NCI-H2227 treated with DMSO at 0.1 percent for 48 hours (cell line): ENCODE measurements around the gene CCT6B.
"Not testable (repeated sequence)": the region's sequence is repeated elsewhere in the genome, so short reads cannot be mapped to it uniquely, and the experiment has no call there.

Source experiments
- DNase-seq: peaks from one replicate; lab custom pipeline; 2025; lab: John Stamatoyannopoulos, UW

CCT6B gene

DNA sequence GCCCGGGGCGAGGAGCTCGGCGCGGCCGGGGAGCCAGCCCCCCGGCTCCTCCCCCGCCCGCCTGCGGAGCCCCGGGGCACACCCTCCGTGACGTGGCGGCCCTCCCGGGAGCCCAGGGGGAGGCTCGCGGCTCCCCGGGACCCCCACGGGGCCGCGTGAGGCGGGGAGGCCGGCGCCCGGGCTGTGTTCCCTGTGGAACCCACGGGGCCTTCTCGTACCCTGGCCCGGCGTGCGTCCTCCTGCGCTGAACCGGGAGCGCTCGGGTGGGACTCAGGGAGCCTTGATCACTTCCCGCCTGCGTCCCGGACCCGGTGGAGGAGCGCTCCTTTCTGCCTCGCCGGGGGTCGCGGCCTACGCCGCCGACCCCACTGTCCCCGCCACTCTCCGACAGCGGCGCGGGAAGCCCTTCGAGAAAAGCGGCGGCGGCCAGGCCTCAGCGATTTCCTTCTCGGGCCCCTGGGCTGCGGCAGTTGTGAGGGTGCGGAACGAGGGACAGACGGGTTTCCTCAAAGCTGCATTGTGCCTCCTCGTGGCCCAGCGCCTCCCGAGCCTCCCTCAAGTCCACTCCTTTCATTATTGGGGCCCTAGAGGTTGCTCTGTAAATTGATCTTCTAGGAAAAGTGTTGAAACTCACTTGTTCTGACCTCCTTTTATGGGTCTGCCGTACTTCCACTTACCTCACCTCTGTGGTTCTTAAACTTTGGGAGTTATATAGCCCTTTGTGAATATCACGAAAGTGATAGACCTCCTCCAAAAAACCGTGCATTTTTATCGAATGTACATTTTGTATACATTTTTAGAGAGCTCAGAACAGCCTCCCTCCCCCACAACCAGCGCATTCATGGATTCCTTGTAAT is 19.6 kb upstream of the CCT6B start:
- peak; percentile 39 for DNase-seq

DNA sequence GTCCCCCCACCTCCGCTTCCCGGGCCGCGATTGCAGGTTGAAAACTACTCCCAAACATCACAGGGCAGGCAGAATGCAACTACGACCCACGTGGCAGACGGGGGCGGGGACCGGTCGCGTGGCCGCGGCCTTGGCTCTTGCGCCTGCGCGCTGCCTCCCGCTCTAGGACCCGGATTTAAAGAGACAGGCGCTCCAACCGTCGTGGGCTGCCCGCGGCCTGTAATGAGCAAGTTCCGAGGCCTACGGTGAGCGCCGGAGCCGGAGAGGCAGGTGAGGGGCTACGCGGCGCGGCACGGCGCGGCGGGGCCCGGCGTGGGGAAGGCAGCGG is 19.1 kb upstream of the CCT6B start, which contains the start of gene LIG3:
Gene LIG3, plus strand, starts transcription at position 160 of the 328 bp plus-strand sequence. CDS start 2,494 bp downstream, outside the sequence.
- DNase-seq, result peak; percentile 86

DNA sequence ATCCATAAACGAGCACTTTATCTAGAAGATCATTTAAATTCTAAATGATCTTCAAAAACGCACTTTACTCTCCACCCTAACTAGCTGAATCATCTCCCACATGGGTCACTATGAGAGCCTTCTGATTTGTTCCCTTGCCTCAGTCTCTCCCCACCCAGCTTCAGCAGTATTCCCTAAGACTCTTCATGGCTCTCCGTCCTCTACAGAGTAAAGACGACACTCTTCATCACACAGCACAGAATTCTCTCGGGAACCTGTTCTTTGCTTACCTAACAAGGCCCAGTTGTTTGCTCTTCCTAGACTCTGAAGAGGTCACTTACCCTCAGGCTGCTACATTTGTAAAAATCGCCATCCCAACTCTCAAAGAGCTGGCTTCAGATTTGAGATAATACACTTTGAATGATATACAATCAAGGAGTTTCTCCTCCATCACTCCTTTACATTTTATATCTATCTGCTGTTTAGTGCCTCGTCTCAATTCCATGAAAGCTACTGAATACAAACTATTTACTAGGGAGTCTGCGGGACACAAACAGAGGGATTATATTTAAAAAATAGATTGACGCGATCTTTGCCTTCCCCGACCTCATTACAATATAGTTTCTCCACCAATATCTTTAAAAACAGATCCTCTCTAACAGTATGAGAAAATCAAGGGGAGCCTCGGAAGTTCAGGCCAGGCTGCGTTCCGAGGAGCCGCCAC is 18.5 kb upstream of the CCT6B start:
- DNase-seq, result no peak

DNA sequence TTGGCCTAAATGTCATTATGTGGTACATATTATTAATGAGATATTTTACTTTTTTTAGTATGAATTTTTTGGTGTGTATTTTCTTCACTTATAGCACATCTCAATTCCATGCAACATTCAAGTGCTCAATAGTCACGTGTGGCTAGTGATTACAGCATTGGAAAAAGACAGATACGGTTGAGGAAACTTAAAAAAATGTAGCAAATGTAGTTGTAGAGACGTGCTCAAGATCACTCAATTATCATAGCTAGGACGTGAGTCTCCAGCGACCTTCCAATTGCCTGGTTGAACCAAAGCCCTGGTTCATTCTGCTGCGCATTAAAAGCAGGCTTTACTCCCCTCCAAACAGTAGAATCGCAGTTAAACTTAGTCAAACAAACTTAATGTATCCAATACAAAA is 17.9 kb upstream of the CCT6B start:
- DNase-seq, result no peak

DNA sequence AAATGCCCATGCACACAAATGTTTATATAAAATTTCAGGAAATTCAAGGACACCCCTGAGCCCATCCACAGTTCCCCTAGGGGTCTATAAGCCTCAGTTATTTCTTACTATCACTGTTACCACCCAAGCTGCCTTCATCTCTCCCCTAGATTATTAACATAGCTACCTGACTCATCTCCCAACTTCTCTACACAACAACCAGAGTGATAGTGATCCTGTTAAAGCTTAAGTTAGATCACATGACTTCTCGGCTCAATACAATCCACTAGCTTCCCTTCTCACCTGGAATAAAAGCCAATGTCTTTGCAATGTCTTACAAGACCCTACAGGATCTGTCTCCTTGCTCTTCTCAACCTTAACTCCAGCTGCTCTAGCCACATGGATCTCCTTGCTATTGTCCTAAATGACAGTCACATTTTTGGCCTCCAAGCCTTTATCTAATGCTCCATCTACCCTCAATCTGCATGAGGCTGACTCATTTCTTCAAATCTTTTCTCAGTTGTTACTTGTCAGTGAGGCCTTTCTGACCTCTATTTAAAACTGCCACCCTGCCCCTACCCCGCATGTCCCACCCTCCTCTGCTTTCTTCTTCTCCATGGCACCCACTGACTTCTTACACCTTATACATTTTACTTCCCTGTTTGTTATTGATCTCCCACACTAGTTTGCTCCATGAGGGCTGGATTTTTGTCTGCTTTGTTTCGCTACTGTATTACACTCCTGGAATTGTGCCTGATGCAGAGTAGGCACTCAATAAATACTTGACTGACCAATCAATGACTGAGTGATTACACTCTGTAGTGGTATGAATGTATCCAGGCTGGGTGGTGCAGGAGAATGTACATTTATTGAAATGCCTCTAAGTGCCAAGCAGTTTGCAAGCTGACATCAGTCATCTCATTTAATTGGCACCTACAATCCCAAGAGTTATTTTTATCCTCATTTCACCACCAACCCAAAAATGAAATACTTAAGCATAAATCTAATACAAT is 13.8 kb upstream of the CCT6B start:
- DNase-seq, result no peak

DNA sequence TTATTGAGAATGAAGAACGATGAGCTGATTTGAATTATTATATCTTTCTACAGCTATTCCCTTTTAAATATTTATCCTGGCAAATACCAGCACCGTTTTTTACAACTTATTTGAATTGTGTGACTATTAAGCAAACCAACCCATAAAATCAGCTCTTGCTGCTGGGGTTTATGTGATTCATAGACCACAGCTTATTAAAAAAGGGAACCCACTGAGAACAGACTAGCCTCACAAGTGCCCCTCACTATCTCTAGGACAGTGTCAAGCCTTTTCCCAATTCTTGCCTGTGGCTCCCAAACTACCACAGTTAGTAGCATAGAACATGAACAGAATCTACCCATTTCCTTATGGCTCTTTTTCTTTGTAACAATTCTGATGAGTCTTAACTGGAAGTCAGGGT is 12.9 kb upstream of the CCT6B start:
- DNase-seq, result no peak

DNA sequence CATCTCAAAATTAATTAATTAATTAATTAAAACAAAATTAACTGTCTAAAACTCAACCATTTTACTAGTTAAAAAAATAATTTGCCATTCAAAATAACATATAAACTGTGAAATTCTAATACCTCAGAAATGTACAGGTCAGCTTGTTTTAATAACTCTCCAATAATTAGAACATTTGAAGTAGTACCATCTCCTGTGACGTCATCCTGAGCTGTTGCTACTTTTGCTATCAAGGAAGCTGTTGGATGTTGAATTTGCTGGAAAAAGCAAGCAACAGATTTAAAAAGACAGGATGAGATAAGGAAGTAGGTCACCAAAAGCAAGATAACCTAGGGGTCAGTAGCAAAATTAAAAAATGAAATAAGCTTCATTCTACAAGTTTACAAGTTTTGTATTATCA is 2.8 kb downstream of the CCT6B start:
- DNase-seq, result no peak

DNA sequence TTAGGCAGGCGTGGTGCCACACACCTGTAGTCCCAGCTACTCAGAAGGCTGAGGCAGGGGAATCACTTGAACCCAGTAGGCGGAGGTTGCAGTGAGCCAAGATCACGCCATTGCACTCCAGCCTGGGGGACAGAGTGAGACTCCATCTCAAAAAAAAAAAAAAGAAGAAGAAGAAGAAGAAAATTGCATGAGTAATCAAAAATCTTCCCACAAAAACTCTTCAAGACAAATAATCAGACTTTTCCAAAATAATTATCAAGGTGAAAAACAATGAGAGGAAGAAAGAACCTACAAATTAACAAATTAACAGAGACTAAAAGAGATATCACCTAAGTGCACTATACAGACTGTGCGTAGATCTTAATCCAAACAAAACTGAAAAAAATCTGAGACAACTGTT is 10.5 kb downstream of the CCT6B start:
- DNase-seq, result not testable (repeated sequence)

DNA sequence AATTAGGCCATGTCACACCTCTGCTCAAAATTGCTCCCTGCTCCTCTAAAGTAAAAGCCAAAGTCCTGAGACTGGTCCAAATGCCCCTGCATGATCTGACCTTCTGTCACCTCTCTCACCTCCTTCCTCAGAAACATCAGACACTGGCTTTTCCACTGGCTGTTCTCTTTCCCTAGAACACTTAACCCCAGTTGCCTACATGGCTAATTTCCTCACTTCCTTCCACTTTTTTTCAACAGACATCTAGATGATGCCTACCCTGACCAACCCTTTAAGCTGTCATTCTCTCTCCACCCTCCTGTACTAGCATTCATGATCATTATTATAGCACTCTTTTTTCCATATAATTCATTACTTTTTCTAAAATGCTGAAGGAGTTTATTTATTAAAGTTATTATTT is 31.0 kb downstream of the CCT6B start:
- no peak for DNase-seq

DNA sequence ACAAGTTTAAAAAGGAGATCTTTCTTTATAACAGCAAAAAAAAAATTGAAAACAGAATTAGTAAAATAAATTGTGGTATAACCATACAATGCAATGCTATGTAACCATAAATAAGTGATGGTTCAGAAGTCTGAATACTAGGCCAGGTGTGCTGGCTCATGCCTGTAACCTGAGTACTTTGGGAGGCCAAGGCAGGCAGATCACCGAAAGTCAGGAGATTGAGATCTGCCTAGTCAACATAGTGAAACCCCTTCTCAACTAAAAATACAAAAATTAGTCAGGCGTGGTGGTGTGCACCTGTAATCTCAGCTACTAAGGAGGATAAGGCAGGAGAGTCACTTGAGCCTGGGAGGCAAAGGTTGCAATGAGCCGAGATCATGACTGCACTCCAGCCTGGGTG is 34.6 kb downstream of the CCT6B start:
- no peak for DNase-seq

DNA sequence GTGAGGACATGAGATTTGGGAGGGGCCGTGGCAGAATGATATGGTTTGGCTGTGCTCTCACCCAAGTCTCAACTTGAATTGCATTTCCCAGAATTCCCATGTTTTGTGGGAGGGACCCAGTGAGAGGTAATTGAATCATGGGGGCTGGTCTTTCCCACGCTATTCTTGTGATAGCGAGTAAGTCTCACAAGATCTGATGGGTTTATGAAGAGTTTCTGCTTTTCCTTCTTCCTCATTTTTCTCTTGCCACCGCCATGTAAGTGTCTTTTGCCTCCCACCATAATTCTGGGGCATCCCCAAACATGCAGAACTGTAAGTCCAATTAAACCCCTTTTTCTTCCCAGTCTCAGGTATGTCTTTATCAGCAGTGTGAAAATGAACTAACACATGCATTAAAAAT is 40.6 kb downstream of the CCT6B start:
- DNase-seq, result no peak

DNA sequence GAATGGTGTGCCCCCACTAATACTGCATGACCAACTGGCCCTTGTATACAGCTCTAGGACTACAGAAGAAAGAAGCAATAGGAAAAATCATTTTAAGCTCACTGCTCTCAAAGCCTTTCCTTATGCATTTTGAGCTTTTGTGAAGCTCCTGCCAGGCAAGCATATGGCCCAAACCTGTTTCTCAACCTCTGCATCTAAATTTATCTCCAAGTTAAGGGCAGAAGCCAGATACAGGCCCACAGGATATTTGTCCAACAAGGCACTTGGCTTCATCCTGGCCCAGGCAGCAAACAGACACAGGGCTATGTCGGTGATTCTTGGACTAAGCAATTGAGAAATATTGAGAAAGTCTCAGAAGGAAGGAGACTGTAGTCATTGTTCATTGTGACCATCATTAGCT is 43.9 kb downstream of the CCT6B start:
- DNase-seq, result no peak

DNA sequence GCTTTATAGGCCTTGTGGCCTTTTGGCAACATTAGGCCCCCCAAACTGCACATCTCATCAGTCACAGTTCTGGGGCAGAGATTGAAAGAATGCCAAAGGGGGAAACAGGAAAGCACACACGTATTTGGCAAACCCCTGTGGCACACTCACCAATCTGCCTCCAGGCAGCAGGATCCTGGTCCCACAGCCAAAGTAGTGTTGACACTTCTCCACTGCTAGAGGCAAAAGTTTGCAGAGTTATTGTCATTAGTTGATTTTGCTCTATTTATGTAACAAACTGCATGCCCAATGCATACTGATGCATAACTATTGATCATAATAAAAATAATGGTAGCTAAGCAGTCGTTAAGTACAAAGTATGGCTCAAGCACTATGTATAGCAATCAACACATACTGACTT is 45.1 kb downstream of the CCT6B start:
- DNase-seq, result no peak

DNA sequence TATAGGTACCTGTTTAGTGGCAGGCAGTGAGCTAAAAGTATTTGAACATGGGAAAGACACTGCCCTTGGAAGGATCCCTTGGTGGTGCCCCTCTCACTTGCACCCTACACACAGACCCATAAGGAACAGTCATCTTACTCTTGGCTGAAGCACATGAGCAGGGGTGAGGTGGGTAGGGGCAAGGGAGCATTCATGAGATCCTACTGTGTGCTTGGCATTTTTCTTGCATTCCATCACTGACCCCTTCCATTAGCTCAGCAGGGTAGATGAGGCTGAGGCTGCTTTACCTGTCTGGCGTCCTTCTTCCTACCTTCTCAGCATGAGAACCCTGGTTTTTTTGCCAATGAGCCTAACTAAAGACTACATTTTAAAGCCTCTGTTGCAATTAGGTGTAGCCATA is 48.3 kb downstream of the CCT6B start:
- DNase-seq, result no peak

DNA sequence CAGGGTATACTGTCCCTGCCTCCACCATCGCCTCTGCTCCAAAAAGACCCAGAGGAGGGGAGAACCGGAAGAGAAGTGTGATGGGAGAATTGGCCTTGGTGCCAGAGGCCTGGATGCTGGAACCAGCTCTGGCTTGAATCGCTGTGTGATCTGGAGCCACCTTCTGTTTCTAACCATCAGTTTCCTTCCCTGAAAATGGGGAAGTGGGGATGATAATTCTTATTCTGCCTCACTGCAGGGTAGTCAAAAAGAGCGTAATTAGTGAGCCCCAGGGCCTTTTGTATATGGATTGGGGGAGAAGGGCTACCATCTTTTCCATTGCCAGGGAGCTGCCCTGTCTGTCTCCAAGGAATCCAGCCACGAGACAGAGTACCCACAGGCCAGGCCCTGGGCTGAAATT is 52.2 kb downstream of the CCT6B start:
- DNase-seq, result no peak

DNA sequence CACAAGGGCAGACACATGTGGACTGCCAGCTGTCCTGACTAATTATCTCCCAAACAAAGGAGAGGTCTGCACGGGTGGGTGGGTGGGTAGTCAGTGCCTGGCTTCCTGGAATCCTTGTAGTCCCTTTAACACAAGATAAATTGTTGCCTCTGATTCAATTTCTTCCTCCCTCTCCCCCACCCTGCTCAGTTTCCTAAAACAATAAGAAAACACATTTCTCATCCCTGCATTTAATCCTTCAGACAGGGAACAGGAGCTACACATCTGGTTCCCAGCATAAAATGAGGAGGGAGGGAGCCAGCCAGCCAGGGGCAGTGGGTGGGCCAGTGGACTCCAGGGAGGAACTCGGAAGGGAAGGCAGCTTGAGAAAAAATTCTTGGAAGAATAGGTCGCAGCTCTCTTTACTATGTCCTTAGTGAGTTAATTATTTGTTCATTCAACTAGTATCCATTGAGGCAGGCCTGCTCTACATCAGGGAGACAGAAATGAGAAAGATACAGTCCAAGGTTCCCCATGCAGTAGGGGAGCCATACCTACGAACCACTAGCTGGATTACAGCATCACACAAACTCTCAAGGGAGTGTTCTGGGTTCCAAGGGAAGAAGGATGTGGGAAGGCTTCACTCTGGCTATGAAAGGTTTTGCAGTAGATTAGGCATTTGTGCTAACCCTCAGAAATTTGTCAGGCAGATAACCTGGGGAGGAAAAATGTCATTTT is 58.3 kb downstream of the CCT6B start:
- peak; percentile 8 for DNase-seq

DNA sequence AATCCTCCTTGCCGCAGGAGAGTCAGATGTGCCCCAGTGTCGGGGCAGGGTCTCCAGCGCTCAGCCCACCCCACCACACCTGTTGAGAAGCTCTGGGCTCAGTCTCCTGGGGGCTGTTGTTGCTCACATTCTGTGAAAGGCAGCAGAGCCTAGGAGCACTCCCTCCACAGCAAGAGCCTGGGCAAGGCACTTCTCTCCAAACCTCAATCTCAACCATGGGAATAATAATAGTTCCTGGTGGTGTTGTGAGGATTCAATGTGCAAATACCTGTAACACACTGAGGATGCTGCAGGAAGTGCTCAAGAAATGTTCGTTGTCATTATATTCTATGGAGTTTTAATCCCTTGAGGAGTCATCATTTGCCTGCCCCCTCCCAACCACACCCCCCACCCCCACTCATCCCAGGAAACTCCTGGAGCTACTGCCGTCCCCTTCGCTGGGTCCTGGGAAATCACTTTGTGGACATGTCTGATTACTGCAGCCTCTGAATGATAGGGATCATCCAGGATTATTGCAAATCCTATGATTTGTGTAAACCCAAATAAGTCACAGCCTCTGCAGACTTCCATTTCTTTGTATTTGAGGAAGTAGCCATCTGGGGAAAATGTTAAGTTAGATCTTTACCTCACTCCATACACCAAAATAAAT is 61.5 kb downstream of the CCT6B start:
- DNase-seq, result no peak

DNA sequence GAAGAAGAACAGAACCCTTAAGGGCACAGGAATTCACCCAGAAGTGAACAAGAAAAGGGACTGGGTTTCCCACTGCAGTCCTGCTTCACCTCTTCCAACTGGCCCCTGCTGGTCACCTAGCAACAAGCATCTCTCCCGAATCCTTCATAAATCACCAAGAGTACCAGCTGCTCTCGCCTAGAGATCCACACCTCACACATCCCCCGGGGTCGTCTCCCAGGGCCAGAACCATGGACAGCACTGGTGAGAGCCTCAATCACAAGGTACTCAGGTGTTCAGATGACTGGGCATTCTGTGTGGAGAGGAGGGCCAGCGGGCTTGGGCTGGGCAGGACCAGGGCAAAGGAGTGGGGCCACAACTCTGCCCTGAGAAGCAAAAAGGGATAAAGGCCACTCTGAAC is 65.9 kb downstream of the CCT6B start:
- peak; percentile 17 for DNase-seq

DNA sequence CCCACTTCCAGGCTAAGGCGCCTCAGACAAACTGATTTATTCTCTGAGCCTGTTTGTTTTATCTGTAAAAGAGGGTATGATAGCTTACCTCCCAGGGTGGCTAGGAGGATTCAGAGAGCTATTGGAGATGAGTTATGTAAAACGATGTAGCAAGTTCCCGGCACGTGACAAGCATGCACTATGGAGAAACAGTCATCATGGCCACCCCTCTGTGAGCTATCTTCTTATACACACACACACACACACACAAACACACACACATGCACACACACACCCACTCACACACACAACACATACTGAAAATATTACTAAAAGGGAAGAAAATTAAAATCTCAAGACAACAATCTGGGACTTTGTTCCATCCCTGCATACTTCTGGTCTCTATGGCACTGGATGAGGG is 66.3 kb downstream of the CCT6B start:
- no peak for DNase-seq

DNA sequence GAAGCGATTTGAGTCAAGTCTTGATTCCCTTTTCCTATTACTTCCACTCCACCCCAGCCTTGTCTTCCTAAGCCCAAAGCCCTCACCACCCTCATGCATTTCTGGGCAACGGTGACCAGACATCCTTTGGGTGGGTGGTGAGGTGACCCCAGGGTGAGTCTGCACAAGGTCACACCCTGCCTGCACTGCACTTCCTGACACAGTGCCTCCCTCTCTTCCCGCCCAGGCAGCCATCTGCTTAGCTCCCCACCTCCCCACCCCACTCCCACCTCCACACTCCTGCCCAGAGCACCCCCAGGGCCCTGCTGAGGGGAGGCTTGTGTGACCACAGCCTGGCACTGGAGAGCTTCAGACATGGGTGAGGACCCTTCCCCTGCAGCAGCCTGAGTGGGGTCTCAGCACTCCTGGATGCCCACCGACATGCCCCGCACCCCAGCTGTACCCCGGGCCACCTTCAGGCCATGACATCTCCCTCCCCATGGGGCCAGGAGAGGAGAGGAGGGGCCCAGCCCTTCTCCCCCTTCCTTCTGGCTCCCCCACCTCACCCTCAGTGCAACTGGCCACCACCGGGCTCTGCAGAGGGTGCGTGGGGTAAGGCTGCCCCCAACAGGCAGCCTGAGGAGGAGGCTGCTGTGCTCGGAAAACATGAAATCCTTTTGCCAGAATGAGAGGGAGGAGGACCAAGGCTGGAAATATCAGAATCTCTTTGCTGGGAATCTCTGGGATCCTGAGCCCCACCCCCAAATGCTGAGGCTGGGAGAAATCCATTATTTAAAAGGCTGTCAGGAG is 68.6 kb downstream of the CCT6B start:
- DNase-seq, result peak; percentile 15
